Sciatic nerve (tissue), 2 donors: Measurements from ENCODE around the gene MXRA8. TPM values are rescaled to one million over a fixed set of nuclear protein-coding genes. Genes with fewer than 3 reads are reported as not detected.
A peak's percentile ranks its signal among the peaks of the same experiment; 100 is the strongest.
"Not testable (repeated sequence)": the region's sequence is repeated elsewhere in the genome, so short reads cannot be mapped to it uniquely, and the experiment has no call there.

Source experiments
- ATAC-seq: fragments of 200-7000 bp; cut with Tn5 transposase; one replicate; pipeline ENCODE4 v1.9.1; 2020; ENCODE audit warnings: mild to moderate bottlenecking, moderate library complexity
- DNase-seq: peaks from one replicate; pipeline ENCODE4 v3.0.0-alpha.2; 2020; ENCODE audit warnings: low spot score
- intact Hi-C: fragments of 100-400 bp; cut with DNase I; formaldehyde crosslinking; loops from one replicate; pipeline ENCODE4 v1.14.2; 2022
- total RNA-seq: library from RNA; stranded (reverse); fragmentation: NEBNext Ultra II Directional; extraction: Animal tissue kit (Norgen Biotek cat#: 25700); gene quantifications from one replicate; pipeline ENCODE4 v1.2.1, GENCODE V29; 2021
- donor health status: DM: no; HTN: no; CAD: no.
- donor health status: DM: no; HTN: no; CAD: no.

MXRA8 gene, protein sequence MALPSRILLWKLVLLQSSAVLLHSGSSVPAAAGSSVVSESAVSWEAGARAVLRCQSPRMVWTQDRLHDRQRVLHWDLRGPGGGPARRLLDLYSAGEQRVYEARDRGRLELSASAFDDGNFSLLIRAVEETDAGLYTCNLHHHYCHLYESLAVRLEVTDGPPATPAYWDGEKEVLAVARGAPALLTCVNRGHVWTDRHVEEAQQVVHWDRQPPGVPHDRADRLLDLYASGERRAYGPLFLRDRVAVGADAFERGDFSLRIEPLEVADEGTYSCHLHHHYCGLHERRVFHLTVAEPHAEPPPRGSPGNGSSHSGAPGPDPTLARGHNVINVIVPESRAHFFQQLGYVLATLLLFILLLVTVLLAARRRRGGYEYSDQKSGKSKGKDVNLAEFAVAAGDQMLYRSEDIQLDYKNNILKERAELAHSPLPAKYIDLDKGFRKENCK
- 262 TPM for total RNA-seq

DNA sequence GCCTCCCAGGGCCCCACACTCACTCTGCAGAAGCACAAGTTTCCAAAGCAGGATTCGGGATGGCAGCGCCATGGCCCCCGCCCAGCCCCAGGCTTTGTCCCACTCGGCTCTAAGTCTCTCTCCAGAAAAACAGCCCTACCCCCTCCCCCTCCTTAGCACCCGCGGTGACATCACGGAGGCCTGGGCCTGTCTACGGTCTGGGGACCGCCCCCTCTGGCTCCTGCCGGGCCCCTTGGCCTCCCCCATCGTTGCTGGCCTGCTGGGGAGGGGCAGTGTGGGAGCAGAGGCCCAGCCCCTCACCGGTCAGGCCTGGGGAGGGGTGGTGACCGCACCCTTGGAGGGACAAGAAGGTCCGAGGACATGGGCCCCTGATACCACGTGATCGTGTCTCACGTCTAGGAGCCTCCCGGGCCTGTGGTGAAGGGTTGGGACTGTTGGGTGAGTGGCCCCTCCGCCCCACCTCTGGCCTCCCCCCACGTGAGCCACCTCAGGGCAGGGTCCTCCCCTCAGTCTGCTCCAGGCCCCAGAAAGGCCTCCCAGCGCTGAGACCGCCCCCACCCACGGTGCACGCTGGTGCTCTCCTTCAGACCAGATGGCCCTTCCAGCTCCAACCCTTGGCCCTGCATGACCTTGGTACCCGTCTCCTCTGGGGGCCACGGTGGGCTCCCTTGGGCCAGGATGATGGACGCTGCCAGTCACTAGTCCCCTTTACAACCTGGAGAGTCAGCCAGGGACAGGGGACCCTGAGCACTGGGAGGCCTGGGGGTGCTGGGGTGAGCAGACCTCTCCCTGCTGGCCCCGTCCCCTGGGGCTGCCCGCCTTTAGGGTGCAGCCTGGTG, at the start of gene MXRA8:
Gene MXRA8 (minus strand): TSS at position 123 of the 839 bp plus-strand sequence. CDS start 51 bp downstream, at position 72.
- intact Hi-C loops: no loop called here
- DNase-seq (peak; percentile 92), ATAC-seq (peak; percentile 73)

DNA sequence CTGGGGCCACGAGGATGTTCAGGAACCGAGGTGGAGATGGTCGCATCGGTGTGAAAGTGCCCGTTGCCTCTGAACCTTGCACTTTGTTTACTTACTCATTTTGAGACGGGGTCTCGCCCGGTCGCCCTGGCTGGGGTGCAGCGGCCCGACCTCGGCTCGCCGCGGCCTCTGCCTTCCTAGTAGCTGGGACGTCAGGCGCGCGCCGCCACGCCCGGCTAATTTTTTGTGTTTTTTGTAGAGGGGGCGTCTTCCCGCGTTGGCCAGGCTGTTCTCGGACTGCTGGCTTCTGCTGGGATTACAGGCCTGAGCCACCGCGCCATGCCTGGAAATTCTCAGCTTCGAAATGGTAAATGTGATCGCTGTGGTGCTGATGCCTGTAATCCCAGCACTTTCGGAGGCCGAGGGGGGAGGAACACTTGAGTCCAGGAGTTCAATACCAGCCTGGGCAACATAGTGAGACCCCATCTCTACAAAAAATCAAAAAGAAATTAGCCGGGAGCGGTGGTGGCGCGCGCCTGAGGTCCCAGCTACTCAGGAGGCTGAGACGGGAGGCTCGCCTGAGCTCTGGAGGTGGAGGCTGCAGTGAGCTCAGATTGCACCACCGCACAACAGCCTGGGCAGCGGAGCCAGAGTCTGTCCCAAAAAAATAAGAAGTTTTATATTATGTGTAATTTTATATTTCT, 49.4 kb upstream of the MXRA8 start:
- ATAC-seq: no peak
- intact Hi-C loops: no loop called here
- DNase-seq: no peak

DNA sequence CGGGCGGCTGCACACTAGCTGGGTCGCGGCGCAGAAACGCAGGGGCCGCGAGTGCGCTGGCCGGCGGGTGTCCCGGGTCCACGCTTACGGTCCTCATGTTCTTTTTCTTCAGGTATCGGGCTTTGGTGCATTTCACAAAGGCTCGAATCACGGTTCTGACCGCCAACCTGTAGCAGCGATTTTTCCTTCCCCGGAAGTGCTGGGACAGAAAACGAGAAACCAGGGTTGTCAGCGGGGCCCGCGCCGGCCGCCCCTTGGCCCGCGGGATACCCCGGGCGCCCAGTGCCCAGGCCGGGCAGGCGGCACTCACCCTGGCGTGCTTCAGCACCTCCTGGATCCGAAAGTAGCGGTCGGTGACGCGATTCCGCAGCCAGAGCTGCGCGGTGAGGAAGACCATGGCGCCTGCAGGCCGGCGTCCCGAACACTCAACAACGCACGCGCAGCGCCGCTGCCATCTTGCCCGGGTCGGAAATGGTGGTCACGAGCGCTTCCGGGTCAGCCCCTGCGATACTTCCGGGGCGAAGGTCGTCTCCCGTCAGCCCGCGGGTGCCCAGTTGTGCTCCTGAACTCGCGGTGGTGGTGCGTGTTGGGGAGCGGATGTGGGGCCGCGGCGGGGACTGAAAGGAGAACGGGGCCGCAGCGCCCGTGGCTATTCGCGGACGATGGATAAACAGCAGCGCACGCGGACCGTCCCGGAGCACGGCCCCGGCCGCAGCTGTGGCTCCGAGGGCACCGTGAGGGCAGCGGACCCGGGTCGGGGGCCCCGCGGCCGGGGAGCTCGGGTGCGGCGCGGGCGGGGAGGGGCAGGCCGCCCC, 48.7 kb upstream of the MXRA8 start, which contains the start of gene MRPL20:
Gene MRPL20 (minus strand): TSS at position 473 of the 815 bp plus-strand sequence. CDS start 76 bp downstream, at position 397.
- ATAC-seq (peak; percentile 99), DNase-seq (peak; percentile 97)
- intact Hi-C loops: no loop called here

DNA sequence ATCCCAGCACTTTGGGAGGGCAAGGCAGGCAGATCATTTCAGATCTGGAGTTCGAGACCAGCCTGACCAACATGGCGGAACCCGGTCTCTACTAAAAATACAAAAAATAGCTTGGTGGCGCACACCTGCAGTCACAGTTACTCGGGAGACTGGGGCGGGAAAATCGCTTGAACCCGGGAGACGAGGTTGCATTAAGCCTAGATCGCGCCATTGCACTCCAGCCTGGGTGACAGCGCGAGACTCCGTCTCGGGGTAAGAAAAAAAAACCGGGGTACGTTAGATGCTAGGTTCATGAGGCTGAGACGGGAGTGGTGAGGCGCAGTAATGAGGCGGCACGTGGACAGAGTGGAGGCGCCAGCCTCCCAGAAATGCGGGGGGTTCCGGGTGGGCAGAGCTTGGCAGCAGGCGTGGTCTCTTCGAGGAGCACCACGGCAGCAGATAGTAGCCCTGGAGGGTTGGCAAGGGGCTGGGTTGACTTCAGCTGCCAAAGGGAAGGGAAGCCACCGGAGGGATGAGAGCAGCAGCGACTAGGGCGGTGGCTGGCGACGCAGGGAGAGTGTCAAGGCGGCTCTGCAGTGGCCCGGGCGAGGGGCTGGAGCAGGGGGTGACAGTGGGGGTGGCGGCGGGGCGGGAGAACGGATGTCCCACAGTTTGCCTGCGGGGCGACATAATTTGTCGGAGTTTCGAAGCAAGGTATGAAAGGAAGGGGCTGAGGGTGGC, 47.9 kb upstream of the MXRA8 start:
- intact Hi-C loops: no loop called here
- ATAC-seq: no peak
- DNase-seq: no peak

DNA sequence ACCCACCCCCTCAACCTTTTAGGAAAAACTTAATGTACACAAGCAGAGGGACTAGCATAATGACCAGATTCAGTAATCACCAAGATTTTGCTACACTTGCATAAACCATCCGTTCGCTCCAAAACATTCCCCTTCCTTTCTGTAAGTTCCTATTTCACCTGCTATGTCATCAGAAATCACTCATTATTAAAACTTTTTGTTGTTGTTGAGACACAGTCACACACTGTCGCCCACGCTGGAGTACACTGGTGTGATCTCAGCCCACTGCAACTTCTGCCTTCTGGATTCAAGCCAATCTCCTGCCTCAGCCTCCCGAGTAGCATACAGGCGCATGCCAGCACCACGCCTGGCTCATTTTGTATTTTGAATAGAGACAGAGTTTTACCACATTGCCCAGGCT, 45.3 kb upstream of the MXRA8 start:
- intact Hi-C loops: no loop called here
- ATAC-seq (no peak), DNase-seq (no peak)

DNA sequence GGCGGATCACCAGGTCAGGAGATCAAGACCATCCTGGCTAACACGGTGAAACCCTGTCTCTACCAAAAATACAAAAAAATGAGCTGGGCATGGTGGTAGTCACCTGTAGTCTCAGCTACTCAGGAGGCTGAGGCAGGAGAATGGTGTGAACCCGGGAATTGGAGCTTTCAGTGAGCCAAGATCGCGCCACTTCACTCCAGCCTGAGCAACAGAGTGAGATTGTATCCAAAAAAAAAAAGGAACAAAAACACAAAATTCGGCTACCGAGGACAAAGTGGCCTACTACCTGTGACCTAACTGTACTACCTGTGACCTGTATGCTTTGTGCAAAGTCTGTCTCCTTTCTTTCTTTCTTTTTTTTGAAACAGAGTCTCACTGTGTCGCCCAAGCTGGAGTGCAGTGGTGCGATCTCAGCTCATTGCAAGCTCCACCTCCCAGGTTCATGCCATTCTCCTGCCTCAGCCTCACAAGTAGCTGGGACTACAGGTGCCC, 44.6 kb upstream of the MXRA8 start:
- DNase-seq, intact Hi-C loops, ATAC-seq: not testable (repeated sequence)

DNA sequence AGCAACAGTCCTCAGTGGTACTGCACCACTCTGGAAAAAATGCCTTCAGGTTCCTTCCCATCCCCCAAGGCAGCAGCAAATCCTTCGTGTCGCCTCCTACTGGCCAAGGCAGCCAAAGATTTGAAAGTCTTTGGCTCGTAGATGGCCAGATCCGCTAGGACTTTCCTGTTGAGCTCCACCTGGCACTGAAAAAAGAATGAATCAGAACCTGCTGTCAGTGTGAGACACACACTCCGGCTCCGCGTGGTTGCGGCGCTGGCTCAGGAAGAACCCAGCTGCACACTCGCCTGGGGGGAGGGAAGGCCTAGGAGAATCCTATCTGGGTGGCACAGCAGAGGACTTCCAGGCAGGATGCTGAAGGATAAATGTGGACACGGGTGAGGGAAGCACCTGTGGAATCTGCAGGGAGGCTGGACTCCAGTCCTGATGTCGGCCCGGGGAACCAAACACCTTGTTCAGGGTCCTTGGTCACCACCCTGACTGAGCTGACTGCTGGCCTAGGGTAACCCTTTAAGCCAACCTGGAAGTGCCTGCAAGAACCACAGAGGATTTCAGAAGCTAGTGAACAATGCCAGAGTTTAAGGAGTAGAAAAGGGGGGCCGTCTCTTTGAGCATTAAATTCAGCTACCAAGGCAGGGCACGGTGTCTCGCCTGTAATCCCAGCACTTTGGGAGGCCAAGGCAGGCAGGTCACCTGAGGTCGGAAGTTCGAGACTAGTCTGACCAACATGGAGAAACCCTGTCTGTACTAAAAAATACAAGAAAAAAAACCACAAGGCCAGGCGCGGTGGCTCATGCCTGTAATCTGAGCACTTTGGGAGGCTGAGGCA, 43.9 kb upstream of the MXRA8 start:
- ATAC-seq (no peak), DNase-seq (no peak)
- intact Hi-C loops: no loop called here

DNA sequence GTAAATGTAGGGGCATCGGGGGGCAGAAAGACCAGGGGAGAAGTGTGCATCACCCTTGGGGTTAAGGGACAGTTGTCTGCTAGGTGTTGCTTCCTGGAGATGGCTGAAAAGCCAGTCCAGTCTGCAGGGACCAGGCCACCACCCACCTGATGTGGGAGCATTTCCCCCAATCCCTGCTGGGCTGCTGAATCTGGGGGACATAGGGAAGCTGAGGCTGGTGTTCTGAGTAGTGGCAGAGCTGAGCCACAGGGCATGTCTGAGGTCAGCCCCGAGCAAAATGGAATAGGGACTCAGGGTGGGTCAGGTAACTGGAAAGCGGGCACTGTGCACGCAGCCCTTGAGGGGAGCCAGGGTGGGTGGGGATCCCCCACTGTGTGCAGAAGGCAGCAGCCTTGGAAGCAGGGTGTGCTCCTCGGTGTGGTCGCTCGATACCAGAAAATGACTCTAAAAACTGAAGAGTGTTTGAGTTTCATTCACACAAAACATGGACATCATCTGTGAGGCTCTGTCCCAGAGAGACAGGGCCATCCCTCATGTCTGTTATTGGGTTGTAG, 43.2 kb upstream of the MXRA8 start:
- no peak for ATAC-seq
- intact Hi-C loops: no loop called here
- no peak for DNase-seq

DNA sequence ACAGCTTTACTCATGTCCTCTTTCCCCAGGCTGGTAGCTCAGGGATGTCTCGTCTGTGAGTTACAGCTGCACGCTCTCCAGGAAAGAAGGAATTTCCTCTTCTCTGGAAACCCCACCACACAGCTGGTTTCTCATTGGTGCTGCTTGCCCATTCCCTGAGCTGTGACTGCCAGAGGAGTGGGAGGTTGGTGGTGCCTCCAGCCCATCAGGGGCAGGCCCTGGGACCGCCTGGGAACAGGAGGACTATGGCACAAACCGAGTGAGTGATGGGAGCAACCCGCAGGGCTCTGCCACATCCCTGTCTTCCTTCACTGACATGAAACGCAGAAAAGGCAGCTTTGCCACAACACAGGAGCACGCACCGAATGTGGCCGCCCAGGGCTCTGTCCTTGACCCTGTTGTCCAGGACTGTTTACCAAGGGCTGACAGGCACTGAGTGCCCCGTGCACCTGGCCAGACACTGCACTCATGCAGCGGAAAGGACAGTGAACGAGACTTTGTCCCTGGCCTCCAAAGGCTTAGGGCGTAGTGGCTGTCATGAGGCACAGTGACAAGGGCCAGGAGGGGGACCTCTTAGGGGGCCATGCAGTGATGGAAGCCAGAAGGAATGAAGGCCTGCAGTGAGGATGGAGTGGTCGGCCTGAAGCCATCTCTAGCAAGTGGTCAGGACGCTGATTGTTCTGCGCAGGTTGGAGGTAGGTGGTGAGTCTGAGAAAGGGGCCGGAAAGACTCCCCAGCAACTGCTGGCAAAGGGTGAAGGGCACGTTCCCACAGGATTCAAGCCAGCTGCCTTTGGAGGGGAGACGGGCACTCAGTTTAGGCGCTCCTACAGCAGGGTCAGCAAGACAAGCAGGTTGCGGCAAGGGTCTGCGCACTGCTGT, 42.5 kb upstream of the MXRA8 start:
- intact Hi-C loops: no loop called here
- no peak for ATAC-seq
- no peak for DNase-seq

DNA sequence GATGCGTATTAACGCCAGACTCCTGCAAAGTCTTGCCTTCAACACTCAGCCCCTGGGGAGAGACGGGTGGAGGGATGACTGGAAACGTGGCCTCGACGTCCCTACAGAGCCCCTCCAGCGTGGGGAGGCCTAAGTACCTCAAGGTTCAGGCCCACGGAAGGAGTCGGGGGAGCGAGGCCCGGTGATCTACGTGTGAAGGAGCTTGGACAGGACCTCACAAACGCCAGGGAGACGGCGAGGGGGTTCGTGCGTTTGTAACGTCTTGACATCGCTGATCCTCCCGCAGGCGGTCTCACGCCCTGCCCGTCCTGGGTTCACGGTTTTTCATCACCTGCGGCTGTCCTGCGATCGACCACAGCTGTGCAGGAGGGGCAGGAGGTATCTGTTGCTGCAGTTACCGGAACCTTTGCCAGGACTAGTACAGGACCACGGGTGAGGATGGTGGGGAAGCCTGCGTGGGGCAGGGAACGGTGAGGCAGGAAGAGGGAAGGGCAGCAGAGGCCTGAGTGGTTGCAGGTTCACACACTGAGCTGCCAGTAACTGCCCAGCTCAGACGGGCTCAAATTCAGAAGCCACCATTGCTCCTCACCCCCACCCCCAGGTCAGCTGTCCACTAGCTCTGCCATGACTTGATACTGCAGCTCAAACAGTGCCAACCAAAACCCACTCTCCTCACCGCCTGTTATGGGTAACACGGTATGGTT, 41.7 kb upstream of the MXRA8 start:
- peak; percentile 9 for ATAC-seq
- intact Hi-C loops: loop anchor here (10.0 kb wide), 1 partner anchor 95 kb away; no protein-coding TSS in a partner anchor
- no peak for DNase-seq

DNA sequence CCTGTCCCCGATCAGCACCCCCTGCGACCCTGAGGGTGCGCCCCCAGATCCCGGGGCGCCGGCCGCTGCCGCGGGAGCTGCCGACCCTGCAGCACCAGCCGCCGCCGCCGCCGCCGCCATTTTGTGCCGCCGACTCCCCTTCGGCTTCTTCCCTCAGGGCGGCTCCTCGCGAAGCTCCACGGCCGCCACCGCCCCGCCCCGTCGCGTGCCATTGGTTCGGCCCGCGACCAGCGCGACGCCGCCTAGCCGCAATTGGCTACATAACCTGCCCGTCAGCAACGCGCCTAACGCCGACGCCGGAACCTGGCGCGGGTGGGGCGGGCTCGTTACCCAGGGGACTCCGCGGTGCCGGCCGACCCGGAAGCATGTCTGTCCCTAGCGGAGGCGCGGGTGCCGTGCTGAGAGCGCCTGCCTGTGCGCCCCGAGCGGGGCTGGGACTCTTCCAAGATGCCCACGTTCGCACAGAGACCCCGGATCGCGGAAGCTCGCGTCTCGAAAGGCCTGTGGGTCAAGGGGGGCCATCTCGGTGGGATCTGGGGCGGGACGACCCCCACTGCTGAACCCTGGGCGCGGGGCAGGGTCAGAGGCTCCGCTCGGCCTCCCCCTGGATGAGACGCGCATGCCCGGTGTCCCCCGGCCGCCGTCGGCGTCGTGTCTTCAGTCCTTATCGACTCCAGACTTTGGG, 41.0 kb upstream of the MXRA8 start, which contains the start of gene CCNL2:
Gene CCNL2 (minus strand): TSS at position 149 of the 685 bp plus-strand sequence. CDS start 29 bp downstream, at position 120.
- peak; percentile 100 for DNase-seq
- peak; percentile 99 for ATAC-seq
- intact Hi-C loops: loop anchor here (10.0 kb wide), 1 partner anchor 95 kb away; no protein-coding TSS in a partner anchor

DNA sequence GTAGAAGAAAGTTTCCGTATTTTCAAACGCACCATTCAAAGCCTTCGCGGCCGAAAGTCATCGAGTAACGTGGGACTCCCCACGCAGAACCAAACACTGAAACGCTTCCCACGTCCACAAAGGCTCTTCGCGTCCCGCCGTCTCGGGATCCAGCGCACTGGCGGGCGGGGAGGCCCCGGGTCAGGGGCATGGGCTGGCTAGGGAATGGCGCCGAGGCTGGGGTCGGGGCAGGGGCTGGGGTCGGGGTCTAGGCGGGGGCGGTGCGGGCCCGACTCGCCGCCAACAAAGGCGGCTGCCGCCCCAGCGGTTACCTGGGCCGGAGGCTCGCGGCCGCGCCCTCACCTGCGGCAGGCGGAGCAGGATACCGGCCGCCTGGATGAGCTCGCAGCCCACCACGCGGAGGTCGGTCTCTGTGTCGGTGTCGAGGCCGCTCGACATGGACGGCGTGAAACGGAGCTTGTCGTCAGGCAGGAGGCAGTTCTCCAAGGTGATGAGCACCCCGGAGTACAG, 40.4 kb upstream of the MXRA8 start:
- no peak for DNase-seq
- no peak for ATAC-seq
- intact Hi-C loops: loop anchor here (10.0 kb wide), 1 partner anchor 96 kb away; no protein-coding TSS in a partner anchor

DNA sequence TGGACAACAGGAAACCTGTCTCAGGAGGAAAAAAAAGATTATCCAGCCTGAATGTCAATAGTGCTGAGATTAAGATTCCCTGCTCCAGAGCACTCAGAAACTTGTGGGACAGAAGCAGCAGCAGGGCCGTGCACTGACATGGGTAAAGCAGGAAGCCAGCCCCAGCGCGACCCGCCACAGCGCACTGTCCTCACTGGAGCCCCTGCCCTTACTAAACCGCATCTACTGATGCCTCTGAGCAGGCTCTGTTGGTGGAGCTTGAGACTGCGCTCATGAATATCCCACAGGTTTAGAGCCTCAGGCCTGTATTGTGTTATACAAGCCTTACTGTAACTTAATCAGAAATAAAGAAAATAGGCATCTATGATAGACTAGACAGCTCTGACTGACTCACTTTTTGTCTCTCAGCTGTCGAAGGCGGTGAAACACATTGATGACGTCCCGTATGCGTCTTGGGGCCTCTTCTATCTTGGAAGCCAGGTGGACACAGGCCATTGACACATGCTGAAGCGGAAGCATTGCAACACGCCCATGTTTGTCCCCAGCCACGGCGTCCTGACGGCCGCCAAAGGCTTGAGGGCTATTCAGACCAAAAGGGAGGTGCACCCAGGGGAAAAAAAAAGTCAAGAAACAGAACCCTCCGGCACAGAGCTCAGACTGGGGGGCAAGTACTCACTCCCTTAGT, 39.6 kb upstream of the MXRA8 start:
- DNase-seq (no peak), ATAC-seq (no peak)
- intact Hi-C loops: loop anchor here (10.0 kb wide), 1 partner anchor 97 kb away; no protein-coding TSS in a partner anchor
